Stimulated activated CD8-positive, alpha-beta memory T cell treated with anti-CD3 and anti-CD28 coated beads, Interleukin-15, amount 100 ng/mL, for 4 hours (primary cell): ENCODE measurements around the gene IQGAP2.
"Not testable (repeated sequence)": the region's sequence is repeated elsewhere in the genome, so short reads cannot be mapped to it uniquely, and the experiment has no call there.

Experiments
- DNase-seq, 2 donors: peaks; one replicate each; pipeline ENCODE4 v3.0.0-alpha.2; 2020; ENCODE audit warnings: low read depth in 2 of 2

Gene IQGAP2

GRCh38 chr5:76570153-76570552 is 167.1 kb downstream of the IQGAP2 start:
- DNase-seq = no peak

GRCh38 chr5:76571559-76571958 is 168.5 kb downstream of the IQGAP2 start:
- DNase-seq = no peak

- DNase-seq = no peak
Observed at GRCh38 chr5:76576450-76576849, 173.4 kb downstream of the IQGAP2 start.

- DNase-seq = no peak
Observed at GRCh38 chr5:76576996-76577395, 173.9 kb downstream of the IQGAP2 start.

- no peak for DNase-seq
Observed at GRCh38 chr5:76579166-76579937, 176.3 kb downstream of the IQGAP2 start.

GRCh38 chr5:76580981-76581380 is 177.9 kb downstream of the IQGAP2 start:
- DNase-seq = no peak

- DNase-seq = no peak
Observed at GRCh38 chr5:76582230-76583162, 179.4 kb downstream of the IQGAP2 start.

- DNase-seq = no peak
Observed at GRCh38 chr5:76583163-76584047, 180.3 kb downstream of the IQGAP2 start.

GRCh38 chr5:76585783-76586217 is 182.7 kb downstream of the IQGAP2 start:
- DNase-seq = no peak

- DNase-seq = no peak
Observed at GRCh38 chr5:76586531-76586930, 183.4 kb downstream of the IQGAP2 start.

GRCh38 chr5:76590027-76590426 is 186.9 kb downstream of the IQGAP2 start:
- DNase-seq = no peak

GRCh38 chr5:76591366-76591765 is 188.3 kb downstream of the IQGAP2 start:
- DNase-seq = no peak

- no peak for DNase-seq
Observed at GRCh38 chr5:76592692-76593091, 189.6 kb downstream of the IQGAP2 start.

- DNase-seq = no peak
Observed at GRCh38 chr5:76594107-76594506, 191.0 kb downstream of the IQGAP2 start.

GRCh38 chr5:76595755-76596481 is 192.8 kb downstream of the IQGAP2 start:
- DNase-seq = no peak

GRCh38 chr5:76598531-76598930 is 195.4 kb downstream of the IQGAP2 start:
- no peak for DNase-seq

GRCh38 chr5:76600716-76601115 is 197.6 kb downstream of the IQGAP2 start:
- no peak for DNase-seq

GRCh38 chr5:76601470-76601869 is 198.4 kb downstream of the IQGAP2 start:
- no peak for DNase-seq

- DNase-seq = no peak
Observed at GRCh38 chr5:76602094-76602726, 199.1 kb downstream of the IQGAP2 start.

GRCh38 chr5:76603991-76604390 is 200.9 kb downstream of the IQGAP2 start:
- not testable (repeated sequence) for DNase-seq

- no peak for DNase-seq
Observed at GRCh38 chr5:76604838-76605237, 201.8 kb downstream of the IQGAP2 start.
